ENCODE measurements around the gene RBM43. TPM values are rescaled to one million over a fixed set of nuclear protein-coding genes. Genes with fewer than 3 reads are reported as not detected.
A peak's percentile ranks its signal among the peaks of the same experiment; 100 is the strongest.
"Not testable (repeated sequence)": the region's sequence is repeated elsewhere in the genome, so short reads cannot be mapped to it uniquely, and the experiment has no call there.

The RBM43 gene
- total RNA-seq, 2 experiments from 2014 or later = 15.0 to 16.0 TPM

DNA sequence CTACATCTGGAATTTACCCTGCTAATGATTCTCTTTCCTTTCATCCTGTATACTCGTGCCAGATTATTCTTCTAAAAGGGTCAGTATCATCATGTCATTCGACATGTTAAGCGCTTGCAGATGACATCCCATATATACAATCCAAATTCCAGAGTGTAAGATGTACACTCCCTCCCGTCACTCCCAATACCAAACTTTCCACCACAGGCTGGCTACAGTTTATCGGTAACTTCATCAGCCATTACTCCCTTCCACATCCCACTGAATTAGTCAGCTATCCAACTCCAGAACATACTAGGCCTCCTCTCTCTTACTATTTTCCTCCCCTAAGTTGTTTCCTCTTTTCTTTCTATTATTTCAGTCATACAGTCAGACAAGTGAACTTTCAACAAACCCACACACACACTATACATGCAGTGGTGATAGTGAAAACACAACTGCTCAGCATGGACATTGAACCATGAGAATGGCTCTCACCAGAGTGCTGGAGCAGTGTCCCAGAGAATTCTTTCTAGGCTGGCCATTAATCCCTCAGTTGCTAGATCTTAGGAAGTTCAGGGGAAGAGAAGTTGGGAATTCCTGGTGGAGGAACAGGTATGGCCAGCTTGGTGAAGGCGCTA lies 38.4 kb upstream of the RBM43 start:
- POLR2A ChIA-PET = no interaction called here
- no peaks in the 10 kb centered on the region for H3K36me3 ChIP-seq (ENCODE audit: insufficient read depth, low read length)
- no peaks in the 10 kb centered on the region for H3K9me3 ChIP-seq (ENCODE audit: control insufficient read depth in 1 of 2, insufficient read depth in 1 of 2, low read length in 2 of 2)
- no peaks in the 10 kb centered on the region for H3K4me1 ChIP-seq (ENCODE audit: insufficient read depth, low read length)
- no peaks in the 10 kb centered on the region for H3K4me1 Mint-ChIP-seq (ENCODE audit: low read depth)
- no peak overlapping the region for H3K4me3 ChIP-seq (ENCODE audit: low read length)
- H3K9me3 Mint-ChIP-seq = no peaks in the 10 kb centered on the region
- intact Hi-C loops (cut with DNase I, micrococcal nuclease) = loop anchor here in 1 of 2 experiments (10.0 kb wide), 1 partner anchor 525 kb away; the partner anchor contains the start of gene ARL5A
- H3K27ac ChIP-seq (ENCODE audit: low read depth in 1 of 2, low read length in 2 of 2) = no peak overlapping the region
- H3K4me3 Mint-ChIP-seq = no peak overlapping the region
- DNase-seq (no peak), ATAC-seq (ENCODE audit: poor library complexity) (no peak)
- H3K27me3 ChIP-seq (ENCODE audit: control insufficient read depth in 1 of 2, insufficient read depth in 2 of 2, low read length in 2 of 2) = peaks cover 0 to 4% of the 10 kb centered on the region in 2 experiments
- TF ChIP-seq, protein P1, sequence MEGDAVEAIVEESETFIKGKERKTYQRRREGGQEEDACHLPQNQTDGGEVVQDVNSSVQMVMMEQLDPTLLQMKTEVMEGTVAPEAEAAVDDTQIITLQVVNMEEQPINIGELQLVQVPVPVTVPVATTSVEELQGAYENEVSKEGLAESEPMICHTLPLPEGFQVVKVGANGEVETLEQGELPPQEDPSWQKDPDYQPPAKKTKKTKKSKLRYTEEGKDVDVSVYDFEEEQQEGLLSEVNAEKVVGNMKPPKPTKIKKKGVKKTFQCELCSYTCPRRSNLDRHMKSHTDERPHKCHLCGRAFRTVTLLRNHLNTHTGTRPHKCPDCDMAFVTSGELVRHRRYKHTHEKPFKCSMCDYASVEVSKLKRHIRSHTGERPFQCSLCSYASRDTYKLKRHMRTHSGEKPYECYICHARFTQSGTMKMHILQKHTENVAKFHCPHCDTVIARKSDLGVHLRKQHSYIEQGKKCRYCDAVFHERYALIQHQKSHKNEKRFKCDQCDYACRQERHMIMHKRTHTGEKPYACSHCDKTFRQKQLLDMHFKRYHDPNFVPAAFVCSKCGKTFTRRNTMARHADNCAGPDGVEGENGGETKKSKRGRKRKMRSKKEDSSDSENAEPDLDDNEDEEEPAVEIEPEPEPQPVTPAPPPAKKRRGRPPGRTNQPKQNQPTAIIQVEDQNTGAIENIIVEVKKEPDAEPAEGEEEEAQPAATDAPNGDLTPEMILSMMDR (IDR thresholded peaks at IDR 0.05) = no peak
- CTCF ChIA-PET = no interaction called here
- H3K27ac Mint-ChIP-seq = no peak overlapping the region
- no peaks in the 10 kb centered on the region for H3K36me3 Mint-ChIP-seq (ENCODE audit: low read depth)
- H3K27me3 Mint-ChIP-seq = no peaks in the 10 kb centered on the region

DNA sequence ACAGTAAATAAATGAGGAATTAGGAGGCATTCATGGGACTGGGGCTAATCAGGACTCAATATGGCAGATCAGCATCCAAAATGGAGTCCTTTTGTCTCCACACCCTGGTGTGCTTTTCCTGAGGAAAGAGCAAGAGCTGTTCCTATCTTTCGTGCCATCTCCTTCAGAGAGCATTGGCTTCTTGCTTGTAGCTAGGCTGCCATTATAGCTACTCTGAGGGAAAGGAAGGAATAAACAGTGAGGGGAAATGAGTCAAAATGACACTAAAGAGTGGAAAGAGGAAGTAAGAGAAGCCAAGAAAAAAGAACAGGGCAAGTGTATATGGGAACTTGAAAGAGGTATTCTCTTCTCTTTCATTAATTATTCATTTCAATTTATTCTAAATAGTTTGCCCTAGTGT lies 36.2 kb upstream of the RBM43 start:
- no peak overlapping the region for H3K4me3 ChIP-seq (ENCODE audit: low read length)
- Mint-ChIP-seq H3K27me3 (no peaks in the 10 kb centered on the region), H3K9me3 (no peaks in the 10 kb centered on the region), H3K36me3 (ENCODE audit: low read depth) (no peaks in the 10 kb centered on the region), H3K4me3 (no peak overlapping the region), H3K4me1 (ENCODE audit: low read depth) (no peaks in the 10 kb centered on the region), H3K27ac (no peak overlapping the region)
- H3K4me1 ChIP-seq (ENCODE audit: insufficient read depth, low read length) = no peaks in the 10 kb centered on the region
- ChIA-PET POLR2A (no interaction called here), CTCF (no interaction called here)
- H3K27me3 ChIP-seq (ENCODE audit: control insufficient read depth in 1 of 2, insufficient read depth in 2 of 2, low read length in 2 of 2) = peaks cover 0 to 2% of the 10 kb centered on the region in 2 experiments
- H3K36me3 ChIP-seq (ENCODE audit: insufficient read depth, low read length) = no peaks in the 10 kb centered on the region
- DNase-seq (peak in 3 of 14 experiments; percentile 13 to 15 (median 14)), ATAC-seq (ENCODE audit: poor library complexity) (no peak)
- intact Hi-C loops (cut with DNase I, micrococcal nuclease) = loop anchor here in 1 of 2 experiments (10.0 kb wide), 1 partner anchor 527 kb away; the partner anchor contains the start of gene ARL5A
- no peaks in the 10 kb centered on the region for H3K9me3 ChIP-seq (ENCODE audit: control insufficient read depth in 1 of 2, insufficient read depth in 1 of 2, low read length in 2 of 2)
- no peak overlapping the region for H3K27ac ChIP-seq (ENCODE audit: low read depth in 1 of 2, low read length in 2 of 2)
- TF ChIP-seq, protein P1 (IDR thresholded peaks at IDR 0.05) = no peak

DNA sequence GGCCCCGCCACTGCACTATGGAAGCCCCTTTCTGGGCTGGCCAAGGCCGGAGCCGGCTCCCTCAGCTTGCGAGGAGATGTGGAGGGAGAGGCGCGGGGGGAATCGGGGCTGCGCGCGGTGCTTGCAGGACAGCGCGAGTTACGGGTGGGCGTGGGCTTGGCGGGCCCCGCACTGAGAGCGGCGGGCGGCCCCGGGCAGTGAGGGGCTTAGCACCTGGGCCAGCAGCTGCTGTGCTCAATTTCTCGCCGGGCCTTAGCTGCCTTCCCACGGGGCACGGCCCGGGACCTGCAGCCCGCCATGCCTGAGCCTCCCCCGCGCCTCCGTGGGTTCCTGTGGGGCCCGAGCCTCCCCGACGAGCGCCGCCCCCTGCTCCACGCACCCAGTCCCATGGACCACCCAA lies 34.3 kb upstream of the RBM43 start:
- DNase-seq; H3K27me3 Mint-ChIP-seq; CTCF ChIA-PET; POLR2A ChIA-PET; ATAC-seq (ENCODE audit: poor library complexity); H3K27me3 ChIP-seq (ENCODE audit: control insufficient read depth in 1 of 2, insufficient read depth in 2 of 2, low read length in 2 of 2); H3K27ac Mint-ChIP-seq; H3K36me3 ChIP-seq (ENCODE audit: insufficient read depth, low read length); H3K4me1 ChIP-seq (ENCODE audit: insufficient read depth, low read length); H3K4me3 Mint-ChIP-seq; H3K36me3 Mint-ChIP-seq (ENCODE audit: low read depth); H3K27ac ChIP-seq (ENCODE audit: low read depth in 1 of 2, low read length in 2 of 2); H3K4me1 Mint-ChIP-seq (ENCODE audit: low read depth); H3K9me3 Mint-ChIP-seq; H3K4me3 ChIP-seq (ENCODE audit: low read length); H3K9me3 ChIP-seq (ENCODE audit: control insufficient read depth in 1 of 2, insufficient read depth in 1 of 2, low read length in 2 of 2): not testable (repeated sequence)
- intact Hi-C loops (cut with DNase I, micrococcal nuclease) = loop anchor here in 1 of 2 experiments (10.0 kb wide), 1 partner anchor 529 kb away; the partner anchor contains the start of gene ARL5A

DNA sequence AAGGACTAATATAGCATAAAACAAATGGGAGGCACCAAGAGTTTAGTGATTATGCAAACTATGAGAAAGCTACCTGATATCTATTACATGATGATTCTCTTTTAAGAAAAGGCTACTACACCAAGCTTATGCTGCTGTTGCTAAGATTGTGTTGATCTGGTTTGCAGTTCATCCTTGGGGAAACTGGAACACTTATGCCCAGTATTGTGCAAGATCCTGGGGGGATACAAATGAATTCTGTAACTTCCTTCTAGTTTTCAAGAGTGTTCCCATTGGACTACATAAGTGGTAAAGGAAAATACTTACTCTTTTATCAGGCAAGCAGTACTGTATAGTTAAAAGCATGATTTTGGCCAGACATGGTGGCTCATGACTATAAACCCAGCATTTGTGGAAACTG lies 30.9 kb upstream of the RBM43 start:
- no peak overlapping the region for H3K4me3 Mint-ChIP-seq
- no peaks in the 10 kb centered on the region for H3K27me3 ChIP-seq (ENCODE audit: control insufficient read depth in 1 of 2, insufficient read depth in 2 of 2, low read length in 2 of 2)
- H3K4me1 ChIP-seq (ENCODE audit: insufficient read depth, low read length) = peaks cover 14% of the 10 kb centered on the region
- peaks cover 26% of the 10 kb centered on the region for H3K4me1 Mint-ChIP-seq (ENCODE audit: low read depth)
- POLR2A ChIA-PET = no interaction called here
- DNase-seq = no peak
- no peak overlapping the region for H3K4me3 ChIP-seq (ENCODE audit: low read length)
- TF ChIP-seq, protein P1 (IDR thresholded peaks at IDR 0.05) = no peak
- H3K36me3 Mint-ChIP-seq (ENCODE audit: low read depth) = peaks cover 21% of the 10 kb centered on the region
- intact Hi-C loops (cut with DNase I, micrococcal nuclease) = loop anchor here in 1 of 2 experiments (10.0 kb wide), 1 partner anchor 532 kb away; the partner anchor contains the start of gene ARL5A
- CTCF ChIA-PET = no interaction called here
- no peak for ATAC-seq (ENCODE audit: poor library complexity)
- H3K27ac ChIP-seq (ENCODE audit: low read depth in 1 of 2, low read length in 2 of 2) = no peak overlapping the region
- no peaks in the 10 kb centered on the region for H3K9me3 ChIP-seq (ENCODE audit: control insufficient read depth in 1 of 2, insufficient read depth in 1 of 2, low read length in 2 of 2)
- no peaks in the 10 kb centered on the region for H3K9me3 Mint-ChIP-seq
- no peaks in the 10 kb centered on the region for H3K36me3 ChIP-seq (ENCODE audit: insufficient read depth, low read length)
- H3K27me3 Mint-ChIP-seq = no peaks in the 10 kb centered on the region
- no peak overlapping the region for H3K27ac Mint-ChIP-seq

All from CD4-positive, alpha-beta T cell (primary cell).